ENCODE results near the gene IL17B.

DNA sequence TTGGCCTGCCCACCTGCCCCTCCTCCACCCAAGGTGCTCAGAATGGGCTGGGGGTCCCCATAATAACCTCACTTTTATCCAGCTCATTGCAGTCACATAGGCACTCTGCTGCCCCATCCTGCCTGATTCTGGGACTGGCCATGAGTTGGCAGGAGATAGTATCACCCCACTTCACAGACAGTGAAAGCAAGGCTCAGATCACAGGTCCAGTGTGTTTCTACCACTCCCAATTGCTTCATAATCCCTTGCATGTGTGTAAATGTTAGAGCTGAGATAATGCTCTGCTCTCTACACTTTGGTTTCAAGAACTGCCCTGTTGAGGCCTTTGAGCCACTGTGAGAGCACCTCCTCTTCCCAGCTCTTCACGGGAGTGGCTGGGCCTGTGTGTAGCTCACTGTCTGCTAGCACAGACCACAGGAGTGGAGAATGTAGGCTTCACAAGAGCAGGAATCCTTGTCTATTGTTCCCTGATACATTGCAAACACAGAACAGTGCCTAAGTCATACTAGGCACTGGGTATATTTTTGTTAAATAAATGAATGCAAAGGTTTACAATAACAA, 12.8 kb downstream of the IL17B start:
- TF ChIP-seq GATA2 (IDR thresholded peaks at IDR 0.05; ENCODE audit: low read depth, low read length), result no peak
- TF ChIP-seq GATA3 (IDR thresholded peaks at IDR 0.05; ENCODE audit: low read depth, low read length), result no peak
